HG03575 (cell line): ENCODE data around the gene TBC1D22A.

Source experiments
- ATAC-seq: cut with Tn5 transposase; IDR thresholded peaks from one replicate; pipeline ENCODE4 v1.9.1; 2021; ENCODE audit not compliant: unreplicated experiment, insufficient number of reproducible peaks, low FRiP score; ENCODE audit errors: extremely low read depth

Gene TBC1D22A

GRCh38 chr22:46823654-46824053, 61.2 kb downstream of the TBC1D22A start:
- ATAC-seq: no peak

- no peak for ATAC-seq
Observed at GRCh38 chr22:46824344-46824909, 62.0 kb downstream of the TBC1D22A start.

- no peak for ATAC-seq
Observed at GRCh38 chr22:46824980-46825544, 62.6 kb downstream of the TBC1D22A start.

- ATAC-seq: no peak
Observed at GRCh38 chr22:46826438-46827135, 64.1 kb downstream of the TBC1D22A start.

GRCh38 chr22:46827136-46827780, 64.8 kb downstream of the TBC1D22A start:
- ATAC-seq: no peak

DNA sequence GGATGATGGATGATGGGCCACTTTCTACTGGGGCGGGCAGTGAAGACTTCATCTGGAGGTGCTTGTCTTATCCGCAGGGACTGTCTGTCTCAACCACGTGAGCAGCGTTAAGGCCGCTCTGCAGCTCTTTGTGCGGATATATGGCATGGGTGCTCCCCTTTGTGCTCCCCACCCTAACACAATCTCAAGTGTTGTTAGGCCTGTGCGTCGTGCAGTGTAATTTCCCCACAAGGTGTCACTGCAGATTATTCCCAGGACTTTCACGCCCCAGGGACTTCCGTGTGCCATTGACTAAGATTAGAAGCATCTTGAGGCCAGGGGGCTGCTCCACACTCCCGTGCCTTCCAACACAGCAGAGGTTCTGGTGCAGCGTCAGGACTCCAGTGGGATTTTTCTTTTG, 65.3 kb downstream of the TBC1D22A start:
- ATAC-seq: no peak

DNA sequence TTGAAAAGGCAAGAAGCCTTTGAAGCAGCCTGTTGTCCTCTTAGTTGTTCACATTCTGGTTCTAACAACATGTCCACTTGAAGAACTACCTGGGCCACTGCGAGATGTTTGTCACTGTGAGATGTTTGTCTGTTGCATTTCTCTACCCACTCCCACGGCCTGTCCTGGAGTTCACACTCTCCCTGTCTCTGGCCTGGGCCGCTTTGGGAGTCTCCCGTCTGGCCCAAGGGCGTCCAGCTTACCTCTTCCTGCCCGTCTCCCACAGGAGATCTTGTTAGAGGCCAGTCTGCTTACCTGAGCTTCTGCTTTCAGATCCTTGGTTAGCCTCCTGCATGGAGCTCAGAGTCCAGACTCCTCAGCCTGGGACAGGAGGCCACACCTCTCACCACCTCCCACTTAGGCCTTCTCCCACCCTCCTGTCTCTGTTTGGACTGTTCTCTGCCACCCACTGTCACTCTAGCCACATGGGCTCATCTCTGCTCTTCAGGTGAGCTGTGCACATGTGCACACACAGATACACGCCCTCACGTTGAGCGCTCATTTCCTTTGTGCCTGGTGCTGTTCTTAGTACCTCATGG, 66.0 kb downstream of the TBC1D22A start:
- ATAC-seq: no peak

- ATAC-seq: no peak
Observed at GRCh38 chr22:46829117-46829891, 66.9 kb downstream of the TBC1D22A start.

DNA sequence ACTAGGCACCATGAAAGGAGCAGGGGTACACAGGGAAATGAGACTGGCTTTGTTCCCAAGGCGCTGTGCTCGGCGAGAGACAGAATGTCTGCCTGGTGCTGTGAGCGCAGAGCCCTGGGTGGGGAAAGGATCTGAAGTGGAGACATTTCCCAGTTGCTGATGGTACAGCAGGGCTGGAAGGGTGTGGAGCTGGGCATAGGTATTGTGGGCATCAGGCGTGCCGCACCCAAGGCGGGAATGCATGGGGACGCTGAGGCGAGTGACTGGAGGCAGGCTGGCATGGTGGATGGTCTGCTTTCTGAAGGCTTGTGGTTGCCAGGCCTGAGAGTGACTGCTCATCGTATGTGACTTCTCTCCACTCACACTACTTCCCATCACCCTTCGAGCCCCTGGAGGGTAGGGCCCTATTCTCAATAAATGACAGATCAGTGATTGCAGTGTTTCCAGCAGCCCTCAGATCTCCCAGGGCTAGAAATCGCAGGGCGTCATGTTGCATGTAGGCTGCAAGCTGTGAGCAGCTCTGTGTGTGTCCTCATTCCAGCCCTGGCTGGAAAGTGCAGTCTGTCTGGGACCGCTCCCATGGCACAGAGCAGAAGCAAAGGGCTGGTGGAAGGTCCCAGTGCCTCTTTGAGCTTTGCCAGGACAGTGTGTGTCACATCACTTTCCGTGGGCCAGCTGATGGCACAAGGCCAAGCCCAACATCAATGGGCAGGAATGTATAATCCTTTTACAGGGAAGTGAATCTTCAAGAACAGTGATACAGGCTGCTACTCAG, 67.7 kb downstream of the TBC1D22A start:
- ATAC-seq: no peak

DNA sequence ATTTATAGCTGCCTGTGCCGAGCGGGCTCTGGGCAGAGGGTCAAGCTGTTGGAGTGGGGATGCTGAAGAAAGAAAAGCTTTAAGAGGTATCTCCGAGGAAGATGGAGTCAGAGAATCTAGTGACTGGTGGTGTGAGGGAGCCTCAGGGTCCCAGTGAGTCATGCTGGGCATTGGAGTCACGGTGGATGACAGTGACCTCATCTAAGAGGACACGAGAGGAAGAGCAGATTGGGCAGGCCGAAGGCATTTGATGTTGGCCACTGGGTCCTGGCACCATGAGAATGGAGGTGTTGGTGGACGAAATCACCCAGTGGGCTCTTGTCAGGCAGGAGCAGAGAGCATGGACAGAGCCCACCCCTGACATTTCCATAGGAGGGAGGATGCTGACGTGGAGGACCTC, 68.4 kb downstream of the TBC1D22A start:
- ATAC-seq: no peak

- ATAC-seq: no peak
Observed at GRCh38 chr22:46833228-46833627, 70.8 kb downstream of the TBC1D22A start.

GRCh38 chr22:46834021-46834737, 71.7 kb downstream of the TBC1D22A start:
- ATAC-seq: no peak

DNA sequence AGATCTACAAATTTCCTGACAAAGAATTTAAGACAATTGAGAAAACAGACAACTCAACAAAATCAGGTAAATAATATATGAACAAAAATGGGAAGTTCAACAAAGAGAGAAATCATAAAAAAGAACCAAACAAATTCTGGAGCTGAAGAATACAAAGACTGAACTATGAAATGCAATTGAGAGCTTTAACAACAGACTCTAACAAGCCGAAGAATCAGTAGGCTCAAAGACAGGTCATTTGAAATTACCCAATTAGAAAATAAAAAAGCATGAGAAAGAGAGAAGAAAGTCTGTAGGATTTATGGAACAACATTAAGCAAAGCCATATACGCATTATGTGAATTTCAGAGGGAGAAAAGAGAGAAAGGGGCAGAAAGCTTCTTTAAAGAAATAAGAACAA, 72.8 kb downstream of the TBC1D22A start:
- no peak for ATAC-seq

DNA sequence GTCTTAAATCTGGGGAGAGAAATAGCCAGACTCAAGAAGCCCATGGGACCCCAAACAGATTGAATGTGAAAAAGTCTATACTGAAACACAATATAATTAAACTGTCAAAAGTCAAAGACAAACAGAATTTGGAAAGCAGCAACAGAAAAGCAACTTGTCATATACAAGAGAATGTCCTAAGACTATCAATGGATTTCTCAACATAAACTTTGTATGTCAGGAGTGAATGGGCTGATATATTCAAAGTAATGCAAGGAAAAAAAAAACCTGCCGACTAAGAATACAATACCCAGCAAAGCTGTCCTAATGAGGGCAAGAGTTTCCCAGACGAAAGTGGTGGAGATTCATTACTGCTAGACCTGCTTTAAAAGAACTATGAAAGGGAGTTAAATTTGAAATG, 73.2 kb downstream of the TBC1D22A start:
- ATAC-seq: no peak

GRCh38 chr22:46841522-46841921, 79.1 kb downstream of the TBC1D22A start:
- ATAC-seq: no peak

GRCh38 chr22:46842606-46843005, 80.2 kb downstream of the TBC1D22A start:
- no peak for ATAC-seq

- ATAC-seq: no peak
Observed at GRCh38 chr22:46843821-46844255, 81.4 kb downstream of the TBC1D22A start.
